NCI-H2171 (cell line): ENCODE results near the gene WNT7B.
"Not testable (repeated sequence)": the region's sequence is repeated elsewhere in the genome, so short reads cannot be mapped to it uniquely, and the experiment has no call there.

Source experiments
- DNase-seq: peaks from one replicate; lab custom pipeline; 2025; lab: John Stamatoyannopoulos, UW

The WNT7B gene

DNA sequence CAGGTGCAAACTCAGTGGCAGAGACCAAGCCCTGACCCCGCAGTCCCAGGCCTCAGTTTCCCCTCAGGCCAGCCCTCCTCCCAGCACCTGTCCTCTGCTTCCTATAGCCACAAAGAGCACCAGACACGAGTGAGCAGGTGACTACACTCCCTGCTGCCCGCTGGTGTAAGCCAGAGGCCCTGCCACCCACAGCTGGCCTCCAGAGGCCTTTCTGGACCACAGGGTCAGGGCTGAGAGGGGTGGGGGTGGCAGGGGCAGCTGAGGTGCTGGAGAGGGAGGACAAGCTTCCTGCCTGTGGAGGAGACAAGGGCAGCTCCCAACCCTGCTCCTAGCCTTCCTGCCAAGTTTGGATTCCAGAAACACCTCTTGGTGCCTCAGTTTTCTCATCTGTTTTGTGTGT, 31.3 kb upstream of the WNT7B start:
- DNase-seq = no peak

DNA sequence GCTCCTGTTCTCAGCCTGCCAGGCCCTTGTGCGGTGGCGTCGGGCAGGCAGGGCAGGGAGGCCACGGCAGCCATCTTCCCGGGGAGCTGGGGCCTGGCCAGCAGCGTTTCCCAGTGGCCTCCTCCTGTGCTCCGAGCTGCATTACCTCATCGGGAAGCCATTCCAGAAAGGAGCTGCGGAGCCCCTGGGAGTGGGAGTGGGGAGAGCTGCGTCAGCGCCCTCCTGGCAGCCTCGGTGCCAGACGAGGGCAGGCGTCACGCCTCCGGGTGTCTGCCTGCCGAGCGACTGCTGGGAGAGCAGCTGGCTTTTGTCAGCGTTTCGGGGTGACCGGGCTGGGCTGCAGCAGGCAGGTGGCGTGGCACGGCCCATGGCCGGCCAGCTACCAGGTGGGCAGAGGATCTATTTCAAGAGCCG, 30.9 kb upstream of the WNT7B start:
- DNase-seq = peak; percentile 58

- no peak for DNase-seq
Measured at GRCh38 chr22:46007003-46007847, 30.3 kb upstream of the WNT7B start.

GRCh38 chr22:46006379-46007002, 29.5 kb upstream of the WNT7B start:
- peak; percentile 69 for DNase-seq

DNA sequence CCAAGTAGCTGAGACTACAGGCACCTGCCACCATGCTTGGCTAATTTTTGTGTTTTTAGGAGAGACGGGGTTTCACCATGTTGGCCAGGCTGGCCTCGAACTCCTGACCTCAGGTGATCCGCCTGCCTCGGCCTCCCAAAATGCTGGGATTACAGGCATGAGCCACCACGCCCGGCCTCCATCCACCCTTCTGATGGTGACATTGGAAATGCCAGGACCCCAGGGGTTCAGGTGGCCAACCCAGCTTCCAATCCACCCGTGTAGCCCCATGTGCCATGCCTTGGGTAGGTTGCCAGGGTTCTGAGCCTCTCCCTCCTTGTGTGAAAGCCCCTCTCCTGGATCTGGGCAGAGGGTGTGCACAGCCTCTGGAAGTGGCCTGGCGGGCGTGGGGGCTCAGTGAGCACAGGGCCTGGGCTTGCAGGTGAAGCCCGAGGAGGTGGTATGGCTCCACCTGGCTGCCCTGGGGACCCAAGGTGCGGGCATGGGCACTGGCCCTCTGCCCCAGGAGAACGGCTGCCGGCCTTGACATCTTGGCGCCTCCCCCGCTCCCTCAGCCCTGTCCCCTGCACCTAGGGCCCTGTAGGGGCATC, 28.2 kb upstream of the WNT7B start:
- DNase-seq = not testable (repeated sequence)

DNA sequence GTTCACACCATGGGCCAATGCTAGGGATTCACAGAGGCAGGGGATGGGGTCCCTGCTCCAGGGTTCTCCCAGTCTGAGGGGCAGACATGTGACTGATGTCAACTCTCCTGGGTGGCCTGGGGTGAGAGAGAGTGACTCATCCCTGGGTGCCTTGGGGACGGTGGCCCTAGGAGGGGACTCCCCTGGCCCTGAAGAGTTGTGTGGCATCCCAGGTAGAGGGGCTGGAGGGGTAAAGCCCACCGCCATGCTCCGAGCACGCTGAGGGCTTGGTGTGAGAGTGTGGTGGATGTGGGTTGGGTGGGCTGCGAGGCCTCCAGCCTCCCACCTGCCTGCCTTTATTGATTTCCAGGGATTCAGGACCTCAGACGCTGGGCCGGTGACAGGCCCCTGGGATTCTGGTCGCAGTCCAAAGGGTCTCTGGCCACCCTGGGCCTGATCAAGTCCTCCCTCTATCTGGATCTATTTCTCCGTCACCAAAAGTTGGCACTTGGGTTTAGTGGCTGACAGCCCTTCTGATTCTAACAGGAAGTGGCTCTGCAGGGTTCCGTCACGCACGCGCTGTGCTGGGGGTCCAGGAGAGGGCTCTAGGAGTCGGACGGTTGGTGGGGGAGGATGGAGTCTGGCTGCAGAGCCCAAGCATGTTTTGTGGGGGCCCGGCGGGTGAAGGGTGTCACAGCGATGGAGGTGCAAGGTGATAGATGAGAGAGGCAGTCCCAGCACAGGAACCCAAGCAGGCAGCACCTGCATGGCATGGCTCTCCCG, 27.3 kb upstream of the WNT7B start:
- DNase-seq = no peak

- no peak for DNase-seq
Measured at GRCh38 chr22:46003271-46004091, 26.5 kb upstream of the WNT7B start.

GRCh38 chr22:46002757-46003270, 25.9 kb upstream of the WNT7B start:
- no peak for DNase-seq

- no peak for DNase-seq
Measured at GRCh38 chr22:46001426-46002106, 24.6 kb upstream of the WNT7B start.

GRCh38 chr22:46001046-46001425, 24.1 kb upstream of the WNT7B start:
- no peak for DNase-seq

- no peak for DNase-seq
Measured at GRCh38 chr22:46000081-46001027, 23.4 kb upstream of the WNT7B start.

DNA sequence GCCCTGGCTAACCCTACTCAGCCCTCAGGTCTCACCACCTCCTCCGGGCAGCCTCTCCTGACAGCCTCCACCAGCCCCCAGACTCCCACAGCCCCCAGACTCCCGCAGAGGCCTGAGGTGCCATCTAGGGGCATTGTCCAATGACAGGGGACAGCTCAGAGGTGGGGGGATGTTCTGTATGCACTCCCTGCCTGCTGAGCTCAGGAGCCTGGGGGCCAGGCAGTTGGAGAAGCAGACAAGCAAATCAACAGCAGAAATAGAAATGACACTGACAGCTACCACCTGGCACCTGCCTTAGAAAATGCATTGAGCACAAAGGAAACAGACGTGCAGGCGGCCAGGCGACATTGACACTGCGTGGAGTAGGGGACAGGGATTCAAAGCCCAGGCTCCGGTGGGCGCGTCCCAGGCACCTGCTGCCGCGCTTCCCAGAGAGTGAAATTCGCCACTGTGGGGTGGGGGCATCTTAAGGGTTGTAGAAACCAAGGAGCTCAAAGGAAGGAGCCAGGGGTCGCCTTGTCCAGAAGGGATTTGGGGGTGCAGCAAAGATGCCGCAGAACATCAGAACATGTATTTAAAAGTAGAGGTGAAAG, 22.5 kb upstream of the WNT7B start:
- DNase-seq = no peak

DNA sequence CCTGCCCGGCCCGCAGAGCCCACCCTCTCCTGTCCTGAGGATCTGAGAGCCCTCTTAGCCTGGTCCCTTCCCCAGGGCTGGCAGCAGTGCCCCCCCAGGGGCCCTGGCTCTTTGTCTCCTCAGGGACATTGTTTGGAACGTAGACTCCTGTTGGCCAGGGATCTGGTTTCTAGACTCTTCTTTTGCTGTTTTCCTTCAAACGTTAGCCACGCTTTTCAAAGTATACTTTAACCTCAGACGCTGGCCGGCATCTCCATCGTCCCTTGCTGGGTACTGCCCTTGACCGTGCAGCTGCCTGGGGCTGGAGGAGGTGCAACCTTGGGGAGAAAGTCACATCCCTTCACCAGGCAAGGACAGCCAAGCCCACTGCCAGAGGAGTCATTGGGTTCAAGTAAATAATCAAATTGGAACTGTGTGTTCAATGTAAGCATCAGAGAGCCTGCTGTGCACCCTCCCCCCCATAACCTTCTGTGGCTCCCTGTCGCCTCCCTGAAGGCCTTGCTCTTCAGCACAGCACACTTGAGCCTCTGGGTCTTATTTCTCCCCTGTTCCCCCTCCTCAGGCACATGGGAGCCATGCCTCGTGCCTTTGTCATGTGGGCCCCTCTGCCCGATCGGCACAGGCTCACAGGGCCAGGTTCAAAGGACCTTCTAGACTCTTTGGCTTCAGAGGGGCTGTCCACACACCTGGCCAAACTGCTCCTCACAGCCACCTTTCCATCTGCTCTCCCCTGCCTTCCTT, 21.8 kb upstream of the WNT7B start:
- DNase-seq = no peak

GRCh38 chr22:45997777-45998637, 21.0 kb upstream of the WNT7B start:
- DNase-seq = no peak

DNA sequence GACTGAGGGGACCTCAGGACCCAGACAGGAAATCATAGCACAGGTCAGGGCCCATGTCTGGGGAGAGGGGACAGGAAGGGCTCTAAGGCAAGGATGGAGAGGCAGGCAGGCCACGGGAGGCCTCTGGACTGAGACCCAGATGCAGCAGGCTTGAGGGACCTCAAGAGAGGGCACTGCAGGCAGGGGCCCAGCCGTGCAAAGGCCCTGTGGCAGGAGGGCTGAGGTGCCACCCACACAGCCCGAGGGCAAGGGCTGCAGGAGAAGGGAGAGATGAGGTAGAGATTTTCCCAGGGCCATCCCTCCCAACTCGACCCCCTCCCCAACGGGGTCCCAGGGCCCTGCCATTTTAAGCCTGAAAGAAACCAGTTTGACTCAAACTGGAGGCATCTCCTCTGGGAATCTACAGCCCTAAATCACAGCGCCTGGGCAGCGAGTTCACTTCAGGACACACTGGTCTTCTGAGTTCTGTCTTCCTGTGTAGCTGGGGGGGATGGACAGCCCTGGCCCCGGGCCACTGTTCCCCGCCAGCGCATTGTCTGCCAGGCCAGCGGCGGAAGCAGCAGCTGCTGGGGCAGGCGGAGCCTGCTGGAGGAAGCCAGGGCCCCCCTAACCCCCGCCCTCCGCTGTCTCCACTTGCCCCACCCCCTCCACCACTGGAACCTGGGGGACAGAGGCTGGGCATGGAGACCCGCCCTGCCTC, 20.3 kb upstream of the WNT7B start:
- DNase-seq = no peak

DNA sequence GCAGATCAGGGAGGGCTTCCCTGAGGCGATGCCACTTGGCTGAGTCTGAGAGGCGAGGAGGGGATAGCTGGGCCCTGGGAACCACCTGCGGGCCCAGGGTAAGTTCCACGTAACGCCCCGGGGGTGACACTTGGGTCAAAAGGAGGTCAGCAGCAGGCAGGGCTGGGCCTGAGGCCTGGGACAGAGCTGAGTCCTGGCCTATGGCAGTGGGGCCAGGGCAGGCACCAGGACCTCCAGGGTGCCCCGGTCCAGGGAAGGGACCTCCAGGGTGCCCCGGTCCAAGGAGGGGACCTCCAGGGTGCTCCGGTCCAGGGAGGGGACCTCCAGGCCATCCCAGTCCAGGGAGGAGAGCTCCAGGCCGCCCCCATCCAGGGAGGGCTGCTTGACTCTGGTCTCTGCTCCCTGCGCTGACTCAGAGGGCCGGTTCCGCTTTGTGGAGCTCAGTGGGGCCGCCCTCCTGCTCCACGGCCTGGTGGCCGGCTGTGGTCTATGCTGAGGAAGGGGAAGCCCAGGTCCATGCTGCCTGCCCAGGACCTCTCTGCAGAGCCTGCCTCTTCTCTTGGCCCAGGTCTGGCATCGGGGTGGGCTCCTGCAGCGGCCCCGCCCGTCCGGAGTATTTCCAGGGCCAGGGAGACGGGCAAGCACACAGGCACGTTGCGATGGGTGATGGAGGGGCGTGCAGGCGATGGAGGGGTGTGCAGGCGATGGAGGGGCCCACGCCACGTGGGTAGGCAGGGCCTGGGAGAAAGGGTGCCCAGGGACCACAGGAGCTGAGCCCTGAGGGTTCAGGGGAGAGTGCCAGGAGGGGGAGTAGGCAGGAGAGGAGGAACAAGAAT, 19.5 kb upstream of the WNT7B start:
- DNase-seq = no peak
